GM21526 (cell line): ENCODE results near the gene UST.

Experiments used
- ATAC-seq: cut with Tn5 transposase; IDR thresholded peaks from one replicate; pipeline ENCODE4 v1.9.1; 2021; ENCODE audit warnings: moderate library complexity; ENCODE audit not compliant: unreplicated experiment, low FRiP score

Gene UST

DNA sequence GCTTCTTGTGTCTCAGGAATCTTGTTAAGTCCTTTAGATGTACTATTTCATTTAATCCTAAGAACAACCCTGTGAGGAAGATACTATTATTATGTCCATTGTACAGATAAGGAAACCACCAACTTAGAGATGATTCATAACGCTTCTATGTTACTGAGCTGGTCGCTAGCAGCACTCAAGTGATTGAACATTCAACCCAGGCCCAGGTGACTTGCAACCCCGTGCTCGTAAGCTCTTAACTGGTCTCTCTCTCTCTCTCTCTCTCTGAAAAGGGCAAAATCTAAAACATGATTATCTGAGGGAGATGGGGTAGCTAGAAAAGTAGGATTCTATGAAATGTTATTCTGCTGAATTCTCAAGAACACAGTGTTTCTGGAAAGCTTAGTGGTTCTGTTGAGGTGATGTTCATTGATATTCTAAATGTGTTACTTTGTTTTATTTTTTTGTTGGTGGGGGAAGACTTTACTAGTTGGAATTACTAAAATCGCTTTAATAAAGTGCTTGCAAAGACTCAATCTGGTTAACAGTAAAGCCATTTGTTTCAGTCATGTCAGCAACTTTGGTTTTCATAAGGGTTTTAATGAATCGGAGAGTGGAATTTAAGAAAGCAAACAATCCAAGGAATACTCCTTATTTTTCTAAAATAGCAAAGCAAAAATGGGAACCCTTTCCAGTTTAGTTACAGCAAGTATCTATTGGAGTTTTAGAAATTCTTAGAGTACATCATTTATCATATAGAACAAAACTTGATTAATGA, 305.7 kb downstream of the UST start:
- ATAC-seq, result peak; percentile 51

DNA sequence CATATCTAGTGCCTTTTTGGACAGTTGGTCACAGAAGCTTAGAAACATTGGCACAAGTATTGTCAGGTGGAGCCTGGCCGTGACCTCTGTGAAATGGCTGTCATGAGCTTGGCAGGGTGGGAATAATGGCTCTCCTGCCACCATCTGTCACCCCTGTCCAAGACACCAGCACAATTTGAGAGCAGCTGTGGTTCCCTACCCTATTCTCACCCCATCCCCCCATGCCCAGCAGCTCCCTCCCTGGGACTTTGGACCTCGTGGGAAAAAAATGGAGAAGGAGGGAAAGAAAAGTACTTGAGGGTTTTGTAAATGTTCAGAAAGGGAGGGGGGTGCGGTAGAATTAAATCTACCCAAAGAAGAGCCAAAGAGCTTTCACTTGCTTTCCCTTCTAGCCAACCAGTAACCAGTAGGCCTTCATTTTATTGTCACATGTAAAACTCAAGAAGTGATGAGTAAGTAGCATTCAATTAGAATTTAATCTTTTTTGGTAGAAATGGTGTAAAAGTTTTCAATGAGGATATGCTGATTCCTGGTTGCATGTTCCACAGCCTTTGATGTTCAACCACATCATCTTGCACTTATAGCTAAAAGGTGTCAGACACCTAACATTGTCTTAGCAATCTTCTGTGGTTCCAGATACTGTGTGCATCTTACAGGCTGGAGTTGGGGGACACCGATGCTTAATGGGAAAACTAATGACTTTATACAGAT, 307.2 kb downstream of the UST start:
- ATAC-seq, result peak; percentile 5

DNA sequence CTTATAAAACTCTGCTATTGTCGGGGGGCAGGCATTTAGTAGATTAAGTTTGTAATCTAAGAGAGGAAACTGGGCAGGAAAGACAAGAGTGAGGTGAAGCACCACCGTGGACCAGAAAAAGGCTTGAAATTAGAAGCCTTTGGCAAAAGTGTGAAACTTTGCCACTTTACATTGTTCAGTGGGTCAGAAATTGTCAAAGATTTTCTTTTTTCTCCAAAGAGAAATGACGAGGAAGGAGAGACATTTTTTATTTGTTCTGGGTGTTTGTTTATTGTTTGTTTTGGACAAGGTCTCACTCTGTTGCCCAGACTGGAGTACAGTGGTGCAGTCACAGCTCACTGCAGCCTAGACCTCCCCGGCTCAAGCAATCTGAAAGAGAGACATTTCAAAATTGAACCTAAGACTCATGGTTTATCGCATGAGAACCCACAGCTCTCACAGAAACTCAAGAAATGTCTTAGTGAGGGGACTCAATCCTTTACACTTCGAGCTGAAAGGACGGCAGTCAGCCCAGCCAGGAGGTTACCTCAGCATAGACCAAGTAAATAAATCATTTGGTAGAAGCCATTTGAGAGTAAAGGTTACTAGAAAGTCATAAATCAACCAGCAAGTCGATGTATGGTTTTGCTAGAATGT, 307.8 kb downstream of the UST start:
- ATAC-seq, result peak; percentile 74

DNA sequence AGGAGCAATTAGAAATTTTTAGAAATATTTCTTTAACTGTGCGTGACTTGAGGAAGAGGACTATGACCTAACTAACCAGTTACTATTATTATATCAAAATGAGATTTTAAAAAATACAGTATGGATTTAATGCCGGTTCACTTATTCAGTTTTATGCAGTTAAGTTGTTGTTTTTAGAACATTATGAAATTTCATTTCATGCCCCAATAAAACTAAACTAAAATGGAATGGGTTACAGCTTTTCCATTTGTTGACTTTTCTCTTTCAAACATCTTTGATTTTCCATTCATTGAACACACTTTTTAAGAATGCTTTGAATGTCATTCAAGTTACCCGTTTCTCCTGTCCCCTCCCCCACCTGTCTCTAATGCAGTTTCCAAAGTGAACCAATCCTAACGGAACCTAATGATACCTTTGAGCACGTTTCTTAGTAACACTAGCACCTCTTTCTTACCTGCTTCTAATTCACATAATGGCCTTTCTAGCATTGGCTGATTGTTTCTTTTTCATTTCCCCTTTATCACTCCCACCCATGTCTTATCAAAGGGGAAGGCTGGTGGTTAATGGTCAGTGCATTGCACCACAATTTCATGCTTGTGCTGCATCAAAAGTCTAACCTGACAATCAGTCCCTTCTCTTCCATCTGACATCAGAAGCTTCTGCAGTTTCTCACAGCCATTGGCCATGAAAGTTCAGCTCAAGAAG, 308.5 kb downstream of the UST start:
- ATAC-seq, result peak; percentile 4

DNA sequence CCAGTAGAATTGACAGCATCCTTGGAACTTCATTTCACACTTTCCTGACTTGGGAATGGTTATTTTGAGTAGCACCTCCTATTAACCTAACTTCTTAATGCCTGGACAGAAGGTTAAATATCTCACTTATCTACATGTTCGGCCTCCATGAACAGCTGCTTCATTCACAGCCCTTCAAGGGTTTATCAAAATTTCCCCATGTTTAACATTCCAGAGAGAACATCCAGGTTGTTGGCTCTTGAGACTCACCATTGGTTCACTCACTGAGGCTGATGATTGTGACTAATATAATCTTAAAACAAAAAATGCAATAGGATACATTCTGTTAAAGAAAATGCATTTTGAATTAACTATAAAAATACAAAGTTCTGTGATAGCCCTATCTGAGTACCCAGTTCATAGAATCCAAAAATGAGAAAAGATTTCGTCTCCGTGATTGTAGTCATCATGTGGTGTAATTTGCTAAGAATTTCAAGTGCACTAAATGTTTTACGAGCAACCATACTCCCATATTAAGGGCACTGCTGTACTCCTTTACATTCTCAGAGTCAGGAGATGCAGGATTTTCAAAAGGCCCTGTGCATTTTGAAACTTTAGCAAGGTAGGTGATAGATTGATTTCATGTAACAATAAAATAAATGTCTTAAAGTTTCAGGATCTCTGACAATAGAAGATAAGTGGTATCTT, 310.1 kb downstream of the UST start:
- ATAC-seq, result no peak

DNA sequence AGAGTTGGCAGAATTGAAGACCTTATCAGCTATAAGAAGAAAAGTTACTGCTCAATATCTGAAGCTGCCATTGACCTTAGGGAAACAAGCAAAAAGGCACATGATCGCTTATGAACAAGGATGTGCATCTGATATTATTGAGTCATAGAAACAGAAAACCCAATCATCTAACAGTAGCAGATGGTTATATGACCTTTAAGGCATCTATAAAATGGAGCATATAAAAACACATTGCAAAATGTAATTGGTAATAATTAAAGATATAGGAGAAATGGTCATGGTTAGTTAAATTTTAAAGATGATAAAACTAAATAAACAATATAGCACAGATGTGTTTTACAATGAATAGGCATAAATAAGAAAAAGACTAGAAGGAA, 310.6 kb downstream of the UST start:
- no peak for ATAC-seq

DNA sequence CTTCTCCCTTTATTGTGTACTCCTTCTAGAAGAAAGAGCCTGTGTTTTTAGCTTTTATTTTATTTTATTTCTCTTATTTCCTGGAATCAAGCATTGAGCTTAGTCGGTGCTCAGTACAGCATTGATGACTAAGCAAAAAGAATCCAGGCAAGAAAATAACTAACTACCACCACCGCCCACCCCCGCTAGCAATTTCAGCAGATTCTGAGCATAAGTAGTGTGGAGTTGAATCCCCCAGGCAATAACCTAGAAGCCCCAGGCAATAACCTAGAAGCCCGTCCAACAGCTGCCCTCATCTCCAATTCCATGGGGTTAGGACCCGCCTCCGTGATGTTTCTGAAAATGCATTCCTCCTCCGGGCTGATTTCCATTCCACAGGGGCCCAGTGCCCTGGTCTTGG, 312.7 kb downstream of the UST start:
- no peak for ATAC-seq

DNA sequence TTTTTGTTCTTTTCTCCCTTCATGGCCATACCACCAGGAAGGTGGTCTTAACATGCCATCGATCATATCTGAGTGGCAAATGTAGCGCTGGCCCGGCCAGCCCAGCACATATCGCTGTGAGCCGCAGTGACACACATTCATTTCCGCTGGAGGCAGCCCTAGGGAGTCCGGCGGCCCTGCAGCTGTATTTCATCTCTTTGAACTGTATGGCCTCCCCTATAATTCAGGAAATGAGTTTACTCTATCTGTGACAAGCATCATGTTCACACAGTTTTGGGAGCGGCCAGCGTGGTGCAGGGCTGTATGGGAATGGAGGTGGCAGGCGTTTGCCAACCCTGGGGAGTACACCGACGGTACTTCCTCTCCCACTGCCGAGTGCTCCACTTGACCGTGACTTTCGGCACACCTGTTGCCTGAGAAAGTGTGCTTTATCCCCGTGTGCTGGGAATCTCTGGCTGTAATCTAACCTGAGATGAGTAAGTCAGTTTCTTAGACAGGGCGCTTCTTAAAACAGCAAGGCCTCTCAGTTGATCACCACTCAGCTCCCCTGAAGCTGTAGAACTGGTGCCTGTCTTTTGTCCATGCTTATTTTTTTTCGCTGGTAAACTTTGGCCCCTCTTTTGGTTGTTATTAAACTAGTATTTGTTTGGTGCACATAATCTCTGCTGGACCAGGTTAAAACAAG, 313.6 kb downstream of the UST start:
- peak; percentile 65 for ATAC-seq

DNA sequence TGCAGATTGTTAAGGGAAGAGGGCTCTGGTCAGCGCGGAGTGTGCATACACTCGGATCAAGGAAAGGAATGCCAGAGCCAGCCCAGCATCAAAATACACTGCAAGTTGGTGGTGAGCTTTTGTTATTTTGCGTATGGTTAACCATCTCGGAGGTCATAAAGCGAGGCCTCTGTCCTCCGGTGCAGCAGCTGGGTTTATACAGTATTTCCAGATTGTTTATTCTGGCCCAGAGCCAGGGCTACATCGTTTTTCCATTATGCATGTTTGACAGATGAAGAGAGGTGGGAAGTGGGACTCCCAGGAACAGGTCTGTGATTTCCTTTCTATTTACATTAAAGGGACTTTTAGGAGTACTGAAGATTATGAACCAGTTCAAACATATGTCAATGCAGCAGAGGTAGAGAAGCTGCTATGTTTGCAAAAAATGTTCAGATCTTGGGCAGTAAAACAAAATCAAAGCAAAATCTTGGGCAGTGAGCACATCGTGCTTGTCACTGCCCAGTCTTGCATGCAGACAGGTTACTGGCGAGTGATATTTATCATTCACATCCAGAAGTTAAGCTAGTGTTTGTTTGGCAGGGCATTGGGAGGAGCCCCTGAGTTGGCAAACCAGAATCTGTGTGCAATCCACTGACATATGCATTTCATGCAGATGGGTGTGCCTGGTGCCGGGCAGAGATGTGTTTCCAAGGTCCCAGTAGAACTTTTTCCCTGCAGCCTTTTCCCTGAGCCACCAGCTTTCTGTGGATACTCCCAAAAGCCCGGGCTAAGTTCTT, 314.3 kb downstream of the UST start:
- ATAC-seq, result no peak

DNA sequence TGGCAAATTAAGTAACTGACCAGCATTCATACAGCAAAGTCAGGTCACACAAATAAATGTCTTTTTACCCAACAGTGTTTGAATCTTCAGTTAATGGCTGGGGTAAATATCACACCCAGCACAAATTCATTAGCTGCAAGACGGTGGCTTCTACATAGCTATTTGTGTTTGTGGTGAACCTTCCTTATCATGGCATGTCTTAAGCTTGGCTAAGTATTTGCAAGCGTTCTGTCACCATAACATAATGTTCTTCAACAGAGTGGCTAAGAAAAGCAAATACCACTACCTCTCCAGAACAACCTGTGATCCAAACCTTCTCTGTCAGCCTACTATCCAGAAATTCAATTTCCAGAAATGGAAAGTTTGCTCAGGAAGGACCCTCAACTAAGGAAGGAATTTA, 315.1 kb downstream of the UST start:
- ATAC-seq, result no peak

DNA sequence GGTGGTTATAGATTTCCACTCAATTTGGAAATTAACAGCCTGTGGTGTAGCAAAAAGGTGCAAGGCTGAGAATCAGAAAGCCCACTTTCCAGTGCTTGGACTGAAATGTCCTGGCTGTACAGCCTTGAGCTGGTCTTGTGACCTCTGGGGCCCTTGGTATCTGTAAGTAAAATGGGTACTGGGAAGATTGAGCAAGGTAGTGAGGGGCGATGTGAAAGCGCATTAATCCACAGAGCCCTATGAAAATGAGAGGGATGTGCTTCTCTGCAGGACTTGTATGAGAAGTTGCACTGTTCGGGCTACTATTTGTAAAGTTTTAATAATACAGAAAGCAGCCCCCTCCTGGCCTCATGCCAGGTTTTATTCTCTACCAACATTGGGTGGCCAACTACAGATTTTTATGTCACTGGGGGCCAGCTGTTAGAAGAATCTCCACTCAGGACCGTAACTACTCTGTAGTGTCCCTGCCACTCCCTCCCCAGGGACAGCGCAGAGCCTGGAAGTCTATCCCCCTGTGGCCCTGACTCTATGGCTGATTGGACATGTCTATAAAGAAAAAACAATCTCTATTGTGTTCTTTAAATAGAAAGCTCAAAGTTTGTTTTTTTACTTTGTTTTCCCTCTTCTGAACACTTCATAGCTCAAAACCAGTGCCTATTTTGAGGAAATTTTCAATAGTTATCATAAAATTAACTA, 316.0 kb downstream of the UST start:
- no peak for ATAC-seq

DNA sequence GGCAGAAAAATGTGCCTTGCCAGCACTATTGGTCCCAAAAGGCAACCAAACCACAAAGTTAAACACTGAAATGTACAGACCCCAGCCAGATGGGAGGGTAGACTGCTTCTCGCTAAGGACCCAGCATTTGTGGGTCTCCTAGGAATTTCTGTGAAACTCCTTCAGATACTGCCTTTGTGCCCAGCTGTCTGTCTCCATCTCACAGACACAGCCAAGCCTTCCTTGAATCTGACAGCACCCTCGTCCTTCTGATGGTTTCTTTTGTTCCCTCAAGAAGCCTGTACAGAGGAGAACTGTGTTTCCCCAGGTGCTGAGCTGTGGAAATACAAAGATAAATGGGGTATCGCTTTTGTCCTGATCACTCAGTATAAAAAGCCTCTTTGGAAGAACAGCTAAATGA, 316.6 kb downstream of the UST start:
- no peak for ATAC-seq

DNA sequence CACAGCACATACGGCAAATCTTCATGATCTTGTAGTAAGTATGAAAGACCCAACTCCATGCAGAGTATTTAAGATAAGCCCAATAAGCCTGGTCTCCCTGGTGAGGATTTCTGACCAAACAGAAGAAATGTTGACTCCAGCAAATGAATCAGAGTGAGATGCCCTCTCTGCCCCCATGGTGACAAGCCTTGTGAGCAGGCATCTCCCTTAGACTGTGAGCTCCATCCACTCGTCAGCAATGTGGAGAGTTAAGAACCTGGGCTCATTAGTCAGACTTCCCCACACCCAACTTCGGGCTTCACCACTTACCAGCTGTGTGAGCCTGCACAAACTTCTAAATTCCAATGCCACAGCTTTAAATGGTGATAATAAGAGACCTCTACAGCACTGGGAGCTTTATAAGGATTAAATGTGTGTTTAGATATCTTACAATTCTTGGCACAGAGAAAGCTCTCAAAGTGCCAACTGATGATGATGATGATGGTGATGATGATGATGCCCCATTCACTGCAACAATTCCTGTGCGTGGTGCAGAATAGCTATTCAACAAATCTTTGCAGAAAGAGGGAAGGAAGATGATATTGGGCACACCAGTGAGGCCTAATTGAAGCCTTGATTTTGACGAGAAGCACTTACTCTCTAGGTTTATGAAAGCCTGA, 317.3 kb downstream of the UST start:
- no peak for ATAC-seq

DNA sequence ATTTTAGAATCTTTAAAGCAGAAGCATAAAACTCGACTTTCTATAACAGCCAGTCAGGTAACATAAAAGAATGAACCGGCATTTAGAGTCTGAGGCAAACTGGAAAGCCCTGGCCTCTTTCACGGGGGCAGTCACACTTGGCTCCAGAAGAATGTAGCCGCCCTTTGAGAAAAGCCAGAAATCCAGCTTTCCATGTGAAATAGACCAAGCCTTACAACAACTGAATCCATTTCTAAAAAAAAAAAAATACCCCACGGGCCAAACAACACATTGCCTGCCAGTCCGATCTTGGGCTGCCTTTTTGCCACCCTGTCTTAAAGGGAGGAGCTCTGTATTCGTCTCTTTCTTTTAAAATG, 317.8 kb downstream of the UST start:
- ATAC-seq, result no peak

DNA sequence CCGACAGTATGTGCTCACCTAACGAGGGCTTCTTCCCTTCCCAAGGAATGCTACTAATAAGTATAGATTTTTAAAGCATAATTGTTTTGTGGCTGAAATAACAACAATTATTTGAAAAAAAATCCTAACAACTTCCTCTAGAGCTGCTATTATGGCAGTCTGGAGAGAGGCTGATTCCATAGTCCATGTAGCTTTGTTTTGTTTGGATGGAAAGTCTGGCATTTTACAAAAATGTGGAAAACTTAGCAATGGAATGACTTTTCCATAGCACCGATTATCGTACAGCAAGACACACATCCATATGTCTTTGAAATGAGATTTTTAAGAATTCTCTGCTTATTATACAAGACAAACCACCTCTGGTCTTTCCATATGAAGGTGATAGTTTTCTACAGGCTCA, 318.3 kb downstream of the UST start:
- ATAC-seq, result no peak

DNA sequence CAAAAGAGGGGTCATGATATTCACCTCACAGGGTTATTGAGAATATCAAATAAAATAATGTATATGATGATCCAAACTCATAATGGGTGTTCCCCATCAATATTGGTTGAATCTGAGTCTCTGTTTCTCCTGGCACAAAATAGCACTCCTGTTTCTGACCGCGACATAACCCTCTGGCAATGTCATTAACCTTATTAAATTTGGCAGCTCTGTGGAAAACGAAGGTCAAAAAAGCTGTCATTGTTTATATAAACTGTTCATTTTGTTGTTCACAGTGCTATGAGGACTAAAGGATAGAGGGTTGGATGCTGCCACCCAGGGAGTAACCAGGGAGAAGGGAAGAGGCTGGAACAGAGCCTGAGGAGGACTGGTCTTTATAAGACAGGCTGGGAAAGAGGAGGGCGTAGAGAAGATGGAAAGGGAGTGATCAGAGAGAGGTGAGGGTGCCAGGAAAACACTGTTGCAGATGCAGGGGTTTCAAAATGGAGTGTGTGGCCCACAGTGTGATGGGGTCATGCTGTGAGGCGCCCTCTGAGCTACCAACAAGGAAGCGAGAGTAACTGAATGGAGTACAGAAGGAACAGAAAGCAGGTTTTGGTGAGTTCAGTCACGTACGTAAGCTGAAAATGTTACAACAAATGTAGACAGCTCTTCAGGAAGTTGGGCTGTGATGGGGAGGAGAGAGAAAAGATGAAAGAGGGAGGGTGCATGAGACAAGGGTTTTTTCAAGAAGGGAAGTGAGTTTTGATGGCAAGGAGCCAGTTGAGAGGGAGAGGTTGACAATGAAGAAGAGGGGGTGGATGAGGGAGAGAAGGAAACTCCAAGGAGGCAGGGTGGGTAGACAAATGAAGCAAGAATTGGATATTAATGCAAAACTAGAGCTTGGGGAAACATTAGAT, 319.1 kb downstream of the UST start:
- peak; percentile 98 for ATAC-seq

DNA sequence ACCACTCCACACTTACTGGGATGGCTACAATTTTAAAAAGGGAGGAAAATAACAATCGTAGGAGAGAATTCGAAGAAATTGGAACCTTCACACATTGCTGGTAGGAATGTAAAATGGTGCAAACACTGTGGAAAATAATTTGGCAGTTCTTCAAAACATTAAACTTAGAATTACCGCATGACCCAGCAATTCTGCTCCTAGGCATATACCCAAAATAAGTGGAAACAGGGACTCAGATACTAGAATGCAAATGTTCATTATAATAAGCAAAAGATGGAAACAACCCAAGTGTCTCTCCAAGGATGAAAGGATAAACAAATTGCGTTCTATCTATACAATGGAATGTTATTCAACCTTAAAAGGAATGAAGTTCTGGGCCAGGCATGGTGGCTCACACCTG, 325.2 kb downstream of the UST start:
- no peak for ATAC-seq
